ENCODE data around the gene MRPL28.

GRCh38 chr16:379961-380761 is 9.8 kb upstream of the MRPL28 start:
- TF ChIP-seq CTCF (IDR thresholded peaks at IDR 0.05) (no peak), POLR2A (IDR thresholded peaks at IDR 0.05) (no peak)
